SIG-M5 (cell line): ENCODE data around the gene HOXB8.

Experiments
- DNase-seq: peaks from one replicate; lab custom pipeline; 2025; lab: John Stamatoyannopoulos, UW

The HOXB8 gene

GRCh38 chr17:48567646-48568354 lies 47.3 kb downstream of the HOXB8 start:
- DNase-seq = no peak

GRCh38 chr17:48567209-48567608 lies 47.9 kb downstream of the HOXB8 start:
- DNase-seq = no peak

- DNase-seq = no peak
Observed at GRCh38 chr17:48566717-48567116, 48.4 kb downstream of the HOXB8 start.

GRCh38 chr17:48565925-48566710 lies 49.0 kb downstream of the HOXB8 start:
- DNase-seq = no peak

- DNase-seq = no peak
Observed at GRCh38 chr17:48565022-48565554, 50.0 kb downstream of the HOXB8 start.

GRCh38 chr17:48564188-48565021 lies 50.7 kb downstream of the HOXB8 start:
- DNase-seq = no peak

- DNase-seq = no peak
Observed at GRCh38 chr17:48563867-48564187, 51.3 kb downstream of the HOXB8 start.

- DNase-seq = no peak
Observed at GRCh38 chr17:48563385-48563838, 51.7 kb downstream of the HOXB8 start.

- no peak for DNase-seq
Observed at GRCh38 chr17:48562934-48563333, 52.2 kb downstream of the HOXB8 start.
